ENCODE data around the gene ERAL1. TPM values are rescaled to one million over a fixed set of nuclear protein-coding genes. Genes with fewer than 3 reads are reported as not detected.

Gene ERAL1
- total and polyA plus RNA-seq, 2 donors (not counting 1 experiment from before 2014, with no cell fraction given) = 25.4 to 39.0 TPM

- no peak overlapping the region for H3K4me3 ChIP-seq (replicated peaks in 1 of 4; ENCODE audit: control extremely low read depth in 1 of 4, insufficient read depth in 1 of 4, low read depth in 3 of 4, low read length in 4 of 4)
- TF ChIP-seq EZH2 (IDR thresholded peaks at IDR 0.05; ENCODE audit: low read length, missing control alignments) = no peak
- TF ChIP-seq CTCF (conservative IDR thresholded peaks at IDR 0.05 in 1 of 2, IDR thresholded peaks at IDR 0.05 in 1 of 2; ENCODE audit: low read depth in 1 of 2, low read length in 2 of 2) = no peak
- H3K79me2 ChIP-seq (ENCODE audit: control insufficient read depth, insufficient read depth, low read length) = peaks cover 9% of the 10 kb centered on the region
- H2AFZ ChIP-seq (ENCODE audit: low read length) = no peak overlapping the region
- H3K27ac ChIP-seq (ENCODE audit: insufficient read depth, low read length) = no peak overlapping the region
- peaks cover 9% of the 10 kb centered on the region for H3K36me3 ChIP-seq (ENCODE audit: control insufficient read depth, insufficient read depth, low read length)
- DNase-seq (ENCODE audit: low read depth in 2 of 2) = no peak
- no peaks in the 10 kb centered on the region for H3K27me3 ChIP-seq (ENCODE audit: control insufficient read depth, insufficient read depth, low read length)
- H3K4me1 ChIP-seq (ENCODE audit: control insufficient read depth, extremely low read depth, insufficient read depth, low read length) = peaks cover 7% of the 10 kb centered on the region
- H3K9me3 ChIP-seq (ENCODE audit: control insufficient read depth, insufficient read depth, low read depth, low read length) = no peaks in the 10 kb centered on the region
- H3K4me2 ChIP-seq (ENCODE audit: extremely low read depth, insufficient read depth, low read length) = peak overlapping the region; percentile 89
- no peak overlapping the region for H3K9ac ChIP-seq (ENCODE audit: insufficient read depth, low read length)
- H4K20me1 ChIP-seq (ENCODE audit: control insufficient read depth, extremely low read depth, insufficient read depth, low read length) = no peaks in the 10 kb centered on the region
These were observed 1.3 kb downstream of the ERAL1 start for GRCh38 chr17:28856028-28856574.

- Histone ChIP-seq H3K4me1 (ENCODE audit: control insufficient read depth, extremely low read depth, insufficient read depth, low read length) (peaks cover 7% of the 10 kb centered on the region), H3K9ac (ENCODE audit: insufficient read depth, low read length) (no peak overlapping the region), H3K36me3 (ENCODE audit: control insufficient read depth, insufficient read depth, low read length) (peaks cover 9% of the 10 kb centered on the region)
These were observed 3.3 kb downstream of the ERAL1 start for GRCh38 chr17:28857905-28858800.

More at GRCh38 chr17:28857905-28858800, 3.3 kb downstream of the ERAL1 start:
- DNase-seq (ENCODE audit: low read depth in 2 of 2) = no peak
- Histone ChIP-seq H2AFZ (ENCODE audit: low read length) (no peak overlapping the region), H3K79me2 (ENCODE audit: control insufficient read depth, insufficient read depth, low read length) (peaks cover 9% of the 10 kb centered on the region), H3K27me3 (ENCODE audit: control insufficient read depth, insufficient read depth, low read length) (no peaks in the 10 kb centered on the region), H4K20me1 (ENCODE audit: control insufficient read depth, extremely low read depth, insufficient read depth, low read length) (no peaks in the 10 kb centered on the region), H3K9me3 (ENCODE audit: control insufficient read depth, insufficient read depth, low read depth, low read length) (no peaks in the 10 kb centered on the region), H3K4me3 (replicated peaks in 1 of 4; ENCODE audit: control extremely low read depth in 1 of 4, insufficient read depth in 1 of 4, low read depth in 3 of 4, low read length in 4 of 4) (no peak overlapping the region), H3K27ac (ENCODE audit: insufficient read depth, low read length) (no peak overlapping the region), H3K4me2 (ENCODE audit: extremely low read depth, insufficient read depth, low read length) (no peak overlapping the region)
- TF ChIP-seq CTCF (conservative IDR thresholded peaks at IDR 0.05 in 1 of 2, IDR thresholded peaks at IDR 0.05 in 1 of 2; ENCODE audit: low read depth in 1 of 2, low read length in 2 of 2) (no peak), EZH2 (IDR thresholded peaks at IDR 0.05; ENCODE audit: low read length, missing control alignments) (no peak)

Data from fibroblast of lung (primary cell).